RWPE2 (cell line): ENCODE results near the gene SLC2A9.

Experiments used
- ATAC-seq: fragments of 200-7000 bp; cut with Tn5 transposase; 3 replicates; pipeline ENCODE4 v1.9.1; 2021; ENCODE audit warnings: low read depth
- DNase-seq: peaks from one replicate; pipeline ENCODE4 v3.0.0-alpha.2; 2020; ENCODE audit warnings: low spot score
- H3K27ac ChIP-seq: fragments of 450-650 bp; 2 replicates; pipeline ENCODE4 v1.5.1; 2017; ENCODE audit warnings: mild to moderate bottlenecking; ENCODE audit not compliant: poor library complexity, severe bottlenecking
- H3K27me3 ChIP-seq: fragments of 250-450 bp; sonication (Bioruptor Pico); 2 replicates; pipeline ENCODE4 v1.5.1; 2021; ENCODE audit warnings: mild to moderate bottlenecking, moderate library complexity; ENCODE audit not compliant: insufficient read depth, poor library complexity, severe bottlenecking
- H3K36me3 ChIP-seq: fragments of 250-450 bp; sonication (Bioruptor Pico); 2 replicates; pipeline ENCODE4 v1.5.1; 2020; ENCODE audit warnings: low read depth, mild to moderate bottlenecking, moderate library complexity
- H3K4me1 ChIP-seq: fragments of 250-450 bp; sonication (Bioruptor Pico); 2 replicates; pipeline ENCODE4 v1.5.1; 2021; ENCODE audit warnings: mild to moderate bottlenecking, moderate library complexity; ENCODE audit not compliant: insufficient read depth, poor library complexity, severe bottlenecking
- H3K4me3 ChIP-seq: fragments of 250-450 bp; sonication (Bioruptor Pico); 2 replicates; pipeline ENCODE4 v1.5.1; 2021; ENCODE audit warnings: mild to moderate bottlenecking, moderate library complexity; ENCODE audit not compliant: severe bottlenecking
- H3K9me3 ChIP-seq: fragments of 250-450 bp; sonication (Bioruptor Pico); 2 replicates; pipeline ENCODE4 v1.5.1; 2021; ENCODE audit warnings: mild to moderate bottlenecking, moderate library complexity; ENCODE audit not compliant: severe bottlenecking
- CTCF ChIP-seq: fragments of 450-650 bp; IDR thresholded peaks from one replicate; pipeline ENCODE4 v1.5.1; 2017; ENCODE audit warnings: mild to moderate bottlenecking, moderate library complexity; ENCODE audit not compliant: poor library complexity, severe bottlenecking

SLC2A9 gene

GRCh38 chr4:10031668-10032590 is 10.6 kb upstream of the SLC2A9 start:
- Histone ChIP-seq H3K9me3 (no peaks in the 10 kb centered on the region), H3K27me3 (no peaks in the 10 kb centered on the region), H3K36me3 (no peaks in the 10 kb centered on the region), H3K4me3 (no peak overlapping the region), H3K27ac (peak overlapping the region; percentile 79), H3K4me1 (peaks cover 27% of the 10 kb centered on the region)
- no peak for ATAC-seq
- no peak for TF ChIP-seq CTCF
- no peak for DNase-seq

- ATAC-seq (no peak), DNase-seq (no peak)
- Histone ChIP-seq H3K36me3 (no peaks in the 10 kb centered on the region), H3K9me3 (no peaks in the 10 kb centered on the region), H3K4me3 (no peak overlapping the region), H3K27me3 (no peaks in the 10 kb centered on the region), H3K4me1 (peaks cover 27% of the 10 kb centered on the region), H3K27ac (no peak overlapping the region)
- TF ChIP-seq CTCF = no peak
These were observed 9.8 kb upstream of the SLC2A9 start for GRCh38 chr4:10030972-10031667.

- TF ChIP-seq CTCF = no peak
- Histone ChIP-seq H3K27ac (no peak overlapping the region), H3K36me3 (no peaks in the 10 kb centered on the region), H3K27me3 (no peaks in the 10 kb centered on the region), H3K4me3 (no peak overlapping the region), H3K4me1 (peaks cover 27% of the 10 kb centered on the region), H3K9me3 (no peaks in the 10 kb centered on the region)
- no peak for ATAC-seq
- no peak for DNase-seq
These were observed 8.1 kb upstream of the SLC2A9 start for GRCh38 chr4:10029403-10029802.

- no peaks in the 10 kb centered on the region for H3K36me3 ChIP-seq
- no peak overlapping the region for H3K27ac ChIP-seq
- ATAC-seq = no peak
- H3K4me1 ChIP-seq = peaks cover 27% of the 10 kb centered on the region
- H3K27me3 ChIP-seq = no peaks in the 10 kb centered on the region
- no peak for DNase-seq
- TF ChIP-seq CTCF = no peak
- no peaks in the 10 kb centered on the region for H3K9me3 ChIP-seq
- H3K4me3 ChIP-seq = no peak overlapping the region
These were observed 7.6 kb upstream of the SLC2A9 start for GRCh38 chr4:10028910-10029309.

- Histone ChIP-seq H3K27me3 (no peaks in the 10 kb centered on the region), H3K27ac (no peak overlapping the region), H3K9me3 (no peaks in the 10 kb centered on the region), H3K4me3 (no peak overlapping the region), H3K36me3 (no peaks in the 10 kb centered on the region), H3K4me1 (peaks cover 22% of the 10 kb centered on the region)
- ATAC-seq (no peak), DNase-seq (no peak)
- TF ChIP-seq CTCF = no peak
These were observed 5.2 kb upstream of the SLC2A9 start for GRCh38 chr4:10026485-10026884.
